HG02981 (cell line): Measurements from ENCODE around the gene CCDC97.

ENCODE experiments used
- ATAC-seq: cut with Tn5 transposase; IDR thresholded peaks from one replicate; pipeline ENCODE4 v1.9.1; 2021; ENCODE audit warnings: mild to moderate bottlenecking, moderate library complexity; ENCODE audit not compliant: unreplicated experiment

CCDC97 gene

DNA sequence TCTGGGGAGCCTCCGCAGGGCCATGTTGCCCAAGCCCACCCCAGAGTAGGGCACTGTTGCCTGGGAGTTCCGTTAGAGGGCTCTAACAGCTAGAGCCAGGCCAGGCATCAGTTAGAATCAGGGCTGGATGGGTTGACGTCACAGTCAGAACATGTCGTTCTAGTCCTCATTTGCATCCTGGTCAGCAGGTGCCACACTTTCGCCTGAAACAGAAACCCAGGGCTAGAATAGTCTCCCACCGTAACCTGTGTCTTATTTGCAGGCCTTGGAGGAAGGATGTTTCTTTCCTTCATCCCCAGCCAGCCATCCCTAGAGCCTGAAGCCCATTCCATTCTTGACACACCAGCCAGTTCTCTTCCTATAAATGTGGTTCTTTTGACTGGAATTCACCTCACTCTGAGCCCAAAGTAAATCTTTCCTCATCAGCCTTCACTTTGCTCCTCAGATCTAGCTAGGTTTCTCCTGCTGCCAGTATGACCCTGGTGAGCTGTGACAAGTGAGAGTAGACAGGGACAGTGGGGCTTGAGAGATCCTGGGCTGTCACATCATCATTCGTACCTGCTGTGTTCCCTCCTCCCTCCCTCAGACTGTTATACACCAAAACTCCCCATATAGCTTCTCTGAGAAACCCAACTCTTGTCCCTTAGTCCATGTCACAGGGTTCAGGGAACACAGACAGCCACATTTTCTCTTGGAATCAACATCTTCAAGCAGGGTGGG, 12.2 kb upstream of the CCDC97 start:
- ATAC-seq, result peak; percentile 73

DNA sequence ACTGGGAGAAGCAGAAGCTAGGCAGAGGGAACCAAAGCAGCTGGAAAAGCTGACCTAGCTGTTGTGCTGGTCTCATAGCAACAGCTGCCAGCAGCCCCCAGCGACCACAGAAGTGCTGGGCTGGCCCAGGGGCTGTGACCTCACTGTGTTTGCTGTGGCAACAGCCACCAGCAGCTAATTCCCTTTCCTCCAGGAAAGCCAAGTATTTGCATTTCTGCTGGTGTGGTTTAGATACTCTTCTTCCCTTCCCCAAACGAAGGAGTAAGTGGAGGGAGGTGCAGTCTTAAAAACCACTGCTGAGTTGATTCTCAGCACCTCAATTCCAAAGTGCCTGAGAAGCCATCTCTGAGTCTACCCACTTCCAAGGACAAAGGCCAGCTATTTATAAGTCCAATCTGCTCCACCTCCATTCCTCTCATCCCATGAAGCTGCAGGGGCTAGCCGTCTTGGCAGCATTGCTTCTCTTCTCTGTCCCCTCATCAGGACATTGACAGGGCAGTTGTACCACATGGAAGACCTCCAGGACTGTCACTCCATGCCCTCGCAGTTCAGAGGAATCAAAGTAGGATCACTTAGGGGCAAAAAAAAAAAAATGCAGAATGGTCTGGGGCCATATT, 11.5 kb upstream of the CCDC97 start:
- peak; percentile 25 for ATAC-seq

DNA sequence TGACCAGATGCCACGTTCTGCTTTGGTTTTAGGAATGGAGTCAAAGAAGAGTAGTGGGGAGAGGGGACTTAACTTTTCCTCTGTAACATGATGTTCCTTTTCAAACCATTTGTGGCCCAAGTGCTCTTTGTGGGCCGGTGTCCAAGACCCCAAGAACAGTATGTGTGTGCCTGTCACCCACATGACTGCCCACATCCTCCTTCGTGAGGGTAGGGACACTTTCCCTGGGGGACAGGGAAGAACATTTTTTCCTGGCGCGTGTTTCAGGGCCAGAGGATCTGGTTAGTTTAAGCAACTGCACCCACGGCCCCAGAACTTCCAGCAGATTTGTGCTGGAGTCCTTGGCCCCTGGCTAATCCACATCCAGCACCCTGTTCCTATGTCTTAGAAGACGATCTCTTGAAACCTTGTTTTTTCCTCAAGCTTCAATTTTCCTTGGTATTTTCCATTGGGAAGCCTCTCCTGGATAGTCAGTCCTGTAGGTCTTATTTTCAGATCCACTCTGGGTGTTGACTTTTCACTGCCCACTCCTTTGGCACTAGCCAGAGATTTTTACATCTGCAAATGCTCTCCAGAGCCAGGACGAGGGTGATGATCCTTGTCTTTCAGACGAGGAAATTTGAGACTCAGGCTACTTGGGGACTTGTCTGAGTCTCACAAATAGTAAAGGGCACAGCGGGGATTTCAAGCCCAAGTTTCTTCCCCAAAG, 10.8 kb upstream of the CCDC97 start:
- ATAC-seq, result no peak

DNA sequence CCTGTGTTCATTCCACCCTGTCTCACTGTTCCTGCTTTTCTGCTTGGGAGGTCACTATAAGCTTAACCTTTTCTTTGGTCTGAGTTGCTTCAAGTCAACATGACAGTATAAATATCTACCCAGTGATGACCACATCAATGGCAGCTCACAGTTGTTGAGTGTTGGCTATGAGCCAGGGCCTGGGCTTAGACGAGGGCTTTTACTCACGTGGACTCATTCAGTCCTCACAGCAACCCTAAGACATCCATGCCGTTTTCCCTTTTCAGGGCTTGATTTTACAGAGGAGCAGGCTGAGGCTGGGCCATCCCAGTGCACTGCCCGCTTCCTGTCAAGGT, 10.2 kb upstream of the CCDC97 start:
- no peak for ATAC-seq

DNA sequence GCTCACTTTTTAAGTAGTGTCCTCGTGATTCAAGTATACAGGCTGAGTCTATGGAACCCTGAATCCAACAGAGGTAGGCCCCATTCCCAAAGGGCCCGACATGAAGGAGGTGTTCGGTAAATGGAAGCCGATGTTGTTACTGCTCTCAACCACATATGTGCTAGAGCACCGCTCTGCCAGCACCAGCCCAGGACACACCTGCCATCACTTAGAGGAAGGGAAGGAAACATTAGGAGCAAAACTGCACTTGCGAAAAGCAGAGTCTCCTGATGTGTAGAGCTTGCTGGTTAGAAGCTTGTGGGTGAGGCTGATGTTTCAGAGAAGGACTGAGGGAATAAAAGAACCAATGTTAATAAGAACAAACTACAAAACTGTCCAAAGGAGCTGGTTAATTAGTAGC, 9.4 kb upstream of the CCDC97 start:
- ATAC-seq, result no peak

DNA sequence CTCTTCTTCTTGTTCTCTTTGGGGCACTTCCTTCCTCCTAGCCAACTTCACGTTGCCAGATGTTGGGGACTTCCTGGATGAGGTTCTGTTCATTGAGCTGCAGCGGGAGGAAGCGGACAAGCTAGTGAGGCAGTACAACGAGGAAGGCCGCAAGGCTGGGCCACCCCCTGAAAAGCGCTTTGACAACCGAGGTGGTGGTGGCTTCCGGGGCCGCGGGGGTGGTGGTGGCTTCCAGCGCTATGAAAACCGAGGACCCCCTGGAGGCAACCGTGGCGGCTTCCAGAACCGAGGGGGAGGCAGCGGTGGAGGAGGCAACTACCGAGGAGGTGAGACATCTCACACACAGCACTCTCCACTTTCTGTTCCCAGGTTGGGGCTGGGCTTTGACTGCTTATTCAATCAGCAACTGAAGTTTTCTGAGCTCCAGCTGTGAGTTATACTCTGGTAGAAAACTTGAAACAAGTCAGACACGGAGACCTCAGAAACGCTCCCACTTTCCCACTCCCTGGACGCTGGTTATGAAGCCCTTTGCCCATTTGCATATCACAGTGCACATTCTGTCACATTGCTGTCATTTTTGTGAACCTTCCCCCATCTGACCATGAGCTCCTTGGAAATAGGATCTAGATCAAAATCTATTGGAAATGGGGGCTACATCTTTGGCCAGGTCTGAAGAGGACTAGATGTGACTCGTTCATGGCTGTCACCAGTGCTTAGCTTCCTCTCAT, 7.2 kb upstream of the CCDC97 start:
- ATAC-seq, result no peak

DNA sequence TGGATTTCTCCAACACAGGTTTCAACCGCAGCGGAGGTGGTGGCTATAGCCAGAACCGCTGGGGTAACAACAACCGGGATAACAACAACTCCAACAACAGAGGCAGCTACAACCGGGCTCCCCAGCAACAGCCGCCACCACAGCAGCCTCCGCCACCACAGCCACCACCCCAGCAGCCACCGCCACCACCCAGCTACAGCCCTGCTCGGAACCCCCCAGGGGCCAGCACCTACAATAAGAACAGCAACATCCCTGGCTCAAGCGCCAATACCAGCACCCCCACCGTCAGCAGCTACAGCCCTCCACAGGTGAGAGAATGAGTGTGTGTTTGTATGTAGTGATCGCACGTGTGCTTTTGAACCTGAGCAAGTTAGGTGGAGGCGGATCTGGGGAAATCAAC, 6.0 kb upstream of the CCDC97 start:
- ATAC-seq, result no peak

DNA sequence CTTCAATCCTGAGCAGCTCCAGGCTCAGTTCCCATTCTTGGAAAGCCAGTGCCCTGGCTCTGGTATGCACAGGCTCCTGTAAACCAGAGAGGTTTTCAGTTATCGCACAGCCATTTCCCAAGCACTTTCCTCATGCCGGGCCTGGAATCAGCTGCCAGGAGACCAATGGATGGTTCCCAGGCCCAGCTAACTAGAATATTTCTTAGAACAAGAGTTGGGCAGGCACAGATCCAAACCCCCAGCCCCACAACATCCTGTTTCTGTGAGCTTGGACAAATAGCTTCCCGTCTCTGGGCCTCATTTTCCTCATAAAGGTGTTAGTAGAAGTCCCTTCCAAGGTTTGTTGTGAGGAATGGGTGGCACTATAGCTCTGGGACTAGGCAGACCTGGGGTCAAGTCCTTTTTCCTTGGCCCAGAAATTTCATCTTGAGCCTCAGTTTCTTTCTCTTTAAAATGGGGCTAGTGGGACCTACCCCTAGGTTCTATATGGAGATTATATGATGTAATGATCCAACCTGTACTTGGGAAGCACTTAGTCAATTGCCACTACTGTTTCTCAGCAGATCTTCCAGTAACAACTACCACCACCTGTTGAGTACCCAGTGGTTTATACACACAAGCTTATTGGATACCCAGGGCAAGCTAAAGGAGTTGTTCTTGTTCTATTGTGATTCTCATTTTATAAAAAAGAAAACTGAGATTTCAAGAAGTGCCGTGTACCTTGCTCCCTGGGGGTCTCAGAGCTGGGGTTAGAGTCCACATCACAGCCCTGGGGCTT, 5.1 kb upstream of the CCDC97 start:
- ATAC-seq, result no peak

DNA sequence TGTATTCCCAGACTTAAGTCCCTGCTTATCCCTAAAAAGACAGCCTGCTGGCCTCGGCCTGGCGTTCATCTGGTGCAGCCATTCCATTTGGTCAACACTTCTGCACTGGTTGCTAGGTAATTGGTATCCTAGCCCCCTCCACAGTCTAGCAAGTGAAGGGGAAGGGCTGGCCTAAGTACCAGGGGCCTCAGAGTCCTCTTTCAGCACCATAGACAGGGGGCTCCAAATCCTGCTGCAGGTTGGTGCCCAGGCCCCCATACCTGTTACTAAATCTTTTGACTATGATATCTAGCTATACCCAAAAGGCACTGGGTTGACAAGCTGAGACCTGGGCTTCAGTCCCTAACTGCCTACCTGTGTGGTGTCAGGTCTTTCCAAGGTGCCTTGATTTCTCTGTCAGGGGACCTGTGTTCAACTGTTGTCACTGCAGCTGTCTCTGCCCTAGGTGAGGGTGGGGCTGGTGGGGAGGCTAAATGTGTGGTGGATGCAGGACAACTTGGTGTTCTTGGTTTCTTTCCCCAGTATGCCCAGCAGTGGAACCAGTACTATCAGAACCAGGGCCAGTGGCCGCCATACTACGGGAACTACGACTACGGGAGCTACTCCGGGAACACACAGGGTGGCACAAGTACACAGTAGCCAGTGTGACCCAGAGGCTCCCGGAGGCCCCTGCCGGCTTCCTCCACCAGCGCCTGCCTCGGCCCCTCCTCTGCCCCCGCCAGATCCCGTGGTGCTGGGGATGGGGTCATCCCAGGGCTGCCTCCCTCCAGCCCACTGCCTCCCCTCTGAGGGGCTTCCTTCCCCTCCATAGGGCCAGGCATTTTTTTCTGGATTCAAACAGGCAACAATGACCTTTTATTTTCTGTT, 3.8 kb upstream of the CCDC97 start:
- ATAC-seq, result no peak

DNA sequence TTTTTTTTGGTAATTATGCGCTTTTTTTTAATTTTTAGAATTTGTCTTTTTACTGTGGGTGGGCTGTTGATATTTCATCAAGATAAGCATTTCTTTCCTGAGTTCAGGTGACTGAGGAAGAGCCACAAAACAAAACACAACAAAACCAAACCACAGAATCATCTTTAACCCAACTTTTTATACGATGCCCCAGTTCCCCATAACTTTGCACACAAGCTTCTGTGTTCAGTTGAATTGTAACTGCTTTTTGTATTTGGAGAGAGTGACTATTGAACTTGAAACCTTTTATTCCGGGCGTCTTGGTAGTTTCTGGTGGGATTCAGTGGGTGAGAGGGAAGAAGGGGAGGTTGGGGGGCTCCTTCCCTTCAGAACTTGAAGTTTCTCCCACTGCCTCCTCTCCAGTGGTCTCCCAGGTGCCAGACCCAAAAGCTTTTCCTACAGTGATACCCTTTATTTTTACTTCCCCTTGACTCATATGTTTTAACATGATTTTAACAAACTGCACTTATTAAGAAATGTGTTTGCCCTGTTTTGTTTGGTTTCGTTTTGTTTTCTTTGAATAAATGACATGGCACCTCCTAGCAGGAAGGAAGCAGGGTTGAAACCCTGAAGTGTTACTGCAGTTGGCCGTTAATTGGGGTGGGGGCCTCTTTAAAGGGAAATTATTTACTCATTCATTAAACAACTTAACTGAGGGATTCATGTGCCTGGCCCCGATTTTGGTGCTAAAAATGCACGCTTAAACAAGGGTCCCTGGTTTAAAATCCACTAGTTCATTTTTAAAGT, 2.7 kb upstream of the CCDC97 start:
- ATAC-seq, result no peak

DNA sequence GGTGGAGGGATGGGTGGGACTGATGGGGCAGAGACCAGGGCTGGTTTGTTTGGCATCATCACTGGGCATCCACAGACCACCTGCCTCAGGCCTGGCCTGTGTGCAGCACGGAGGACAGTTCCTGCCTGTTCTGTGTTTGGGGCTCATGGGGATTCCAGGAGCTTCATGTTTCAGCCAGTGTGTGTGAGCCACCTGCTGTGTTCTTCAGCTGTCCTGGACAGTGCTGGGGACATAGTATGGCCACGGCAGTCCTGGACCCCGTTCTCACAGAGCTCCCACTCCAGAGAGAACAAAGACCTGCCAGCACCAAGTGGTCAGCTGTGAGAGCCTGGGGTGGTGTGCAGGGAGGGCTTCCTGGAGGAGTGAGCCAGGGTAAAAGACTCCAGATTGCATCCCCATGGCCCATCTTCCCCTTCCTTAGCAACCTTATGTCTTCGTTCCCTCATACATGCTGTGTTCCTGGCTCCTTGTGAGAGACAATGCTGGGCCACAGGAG, 2.0 kb upstream of the CCDC97 start:
- ATAC-seq, result no peak

DNA sequence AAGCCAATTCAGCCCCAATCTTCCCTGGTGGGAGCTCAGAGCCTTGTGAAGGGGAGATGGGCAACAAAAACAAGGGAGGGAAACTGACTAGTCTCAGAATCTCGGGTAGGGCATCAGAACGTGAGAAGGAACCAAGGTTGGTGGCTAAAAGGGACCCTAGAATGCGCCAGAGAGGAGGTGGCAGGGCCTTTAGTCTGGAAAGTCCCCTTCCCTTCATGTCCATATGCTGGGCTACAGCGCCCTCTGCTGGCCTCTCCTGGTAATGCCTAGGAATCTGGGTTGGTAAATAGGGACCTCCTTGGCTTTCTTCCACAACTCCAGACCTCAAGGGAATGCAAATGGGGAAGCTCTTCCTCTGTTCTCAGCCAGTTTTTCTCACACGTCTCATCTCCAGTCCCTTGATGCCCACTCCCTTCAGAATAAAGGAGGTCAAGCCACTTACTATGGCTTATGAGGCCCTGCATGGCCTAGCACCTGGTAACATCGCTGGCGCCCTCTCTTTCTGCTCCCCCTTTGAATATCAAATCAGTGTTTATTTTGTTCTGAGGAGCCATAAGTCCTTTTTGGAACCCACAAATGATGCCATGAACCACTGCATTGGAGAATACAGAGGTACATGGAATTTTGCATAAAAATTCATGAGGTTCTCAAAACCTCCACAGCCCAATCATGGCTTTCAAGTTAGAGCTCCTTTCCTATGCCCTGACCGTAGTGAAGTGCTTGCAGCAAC, 1.4 kb upstream of the CCDC97 start:
- ATAC-seq, result no peak

DNA sequence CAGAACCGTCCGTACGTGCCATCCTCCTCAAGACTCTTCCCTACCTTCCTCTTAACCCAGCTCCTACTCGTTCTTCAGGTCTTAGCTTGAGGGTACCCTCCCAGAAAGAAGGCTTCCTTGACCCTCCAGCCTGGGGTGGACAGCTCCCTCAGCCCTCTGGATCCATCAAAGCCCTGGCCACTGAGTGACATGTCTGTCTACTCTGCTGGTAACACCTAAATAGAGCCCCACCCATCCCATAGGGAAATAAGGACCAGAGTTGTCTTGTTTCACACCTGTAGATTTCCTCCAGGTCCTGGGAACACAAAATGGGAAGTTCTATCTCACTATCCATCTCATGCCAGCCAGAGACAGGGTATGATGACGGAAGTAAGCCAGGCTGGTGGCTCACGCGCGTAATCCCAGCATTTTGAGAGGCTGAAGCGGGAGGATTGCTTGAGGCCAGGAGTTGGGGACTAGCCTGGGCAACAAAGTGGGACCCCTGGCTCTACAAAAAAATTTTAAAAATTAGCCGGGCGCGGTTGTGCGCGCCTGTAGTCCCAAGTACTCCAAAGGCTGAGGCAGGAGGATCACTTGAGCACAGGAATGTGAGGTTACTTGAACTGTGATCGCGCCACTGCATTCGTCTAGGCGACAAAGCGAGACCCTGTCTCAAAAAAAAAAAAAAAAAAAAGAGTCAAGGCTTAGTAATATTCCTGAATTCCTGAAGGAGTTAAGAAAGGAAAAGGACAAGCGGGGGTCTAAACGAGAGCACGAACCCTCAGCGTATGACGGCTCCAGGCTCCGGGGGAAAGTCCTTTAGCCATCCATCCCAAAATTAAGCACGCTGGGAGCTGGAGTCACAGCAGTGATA, 566 bp upstream of the CCDC97 start:
- ATAC-seq, result no peak

DNA sequence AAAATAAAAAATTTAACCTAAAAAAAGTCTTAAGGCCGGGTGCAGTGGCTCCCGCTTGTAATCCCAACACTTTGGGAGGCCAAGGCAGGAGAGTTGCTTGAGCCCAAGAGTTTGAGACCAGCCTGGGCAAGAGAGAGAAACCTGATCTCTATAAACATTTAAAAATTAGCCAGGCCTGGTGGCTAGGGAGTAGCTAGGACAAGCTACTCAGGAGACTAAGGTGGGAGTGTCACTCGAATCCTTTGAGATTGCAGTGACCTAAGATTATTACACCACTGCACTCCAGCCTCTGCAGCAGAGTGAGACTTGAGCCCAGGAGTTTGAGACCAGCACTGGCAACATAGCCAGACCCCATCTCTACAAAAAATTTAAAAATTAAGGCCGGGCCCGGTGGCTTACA, 1.1 kb downstream of the CCDC97 start:
- ATAC-seq, result no peak

DNA sequence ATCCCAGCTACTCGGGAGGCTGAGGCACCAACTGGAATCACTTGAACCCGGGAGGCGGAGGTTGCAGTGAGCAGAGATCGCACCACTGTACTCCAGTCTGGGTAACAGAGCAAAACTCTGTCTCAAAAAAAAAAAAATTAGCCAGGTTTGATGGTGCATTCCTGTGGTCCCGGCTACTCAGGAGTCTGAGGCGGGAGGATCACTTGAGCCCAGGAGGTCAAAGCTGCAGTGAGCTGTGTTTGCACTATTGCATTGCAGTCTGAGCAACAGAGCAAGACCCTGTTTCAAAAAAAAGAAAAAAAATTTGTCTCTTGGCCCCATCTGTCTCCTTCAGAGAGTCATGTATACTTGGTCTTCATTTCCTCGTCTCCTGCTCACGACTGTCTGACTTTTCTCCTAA, 1.6 kb downstream of the CCDC97 start:
- ATAC-seq, result no peak

DNA sequence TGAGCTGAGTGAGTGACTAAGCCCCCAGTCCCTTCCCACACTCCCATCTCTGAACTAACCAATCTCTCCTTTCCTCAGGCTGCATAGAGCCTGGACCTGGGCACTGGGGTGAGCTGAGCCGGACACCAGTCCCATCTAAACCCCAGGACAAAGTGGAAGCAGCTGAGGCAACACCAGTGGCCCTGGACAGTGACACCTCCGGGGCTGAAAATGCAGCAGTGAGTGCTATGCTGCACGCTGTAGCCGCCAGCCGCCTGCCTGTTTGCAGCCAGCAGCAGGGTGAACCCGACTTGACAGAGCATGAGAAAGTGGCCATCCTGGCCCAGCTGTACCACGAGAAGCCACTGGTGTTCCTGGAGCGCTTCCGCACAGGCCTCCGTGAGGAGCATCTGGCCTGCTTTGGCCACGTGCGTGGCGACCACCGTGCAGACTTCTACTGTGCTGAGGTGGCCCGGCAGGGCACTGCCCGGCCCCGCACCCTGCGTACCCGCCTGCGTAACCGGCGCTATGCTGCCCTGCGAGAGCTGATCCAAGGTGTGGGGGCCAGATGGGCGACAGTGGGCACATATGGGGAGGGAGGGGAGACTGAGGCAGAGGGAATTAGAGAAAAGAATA, 6.4 kb downstream of the CCDC97 start:
- no peak for ATAC-seq
